Neural progenitor cell (in vitro differentiated cells): ENCODE data around the gene SPINT4.

Source experiments
- CTCF ChIP-seq: fragments of 200-600 bp; sonication (generic); IDR thresholded peaks from 2 replicates; pipeline ENCODE4 v1.5.1; 2017; ENCODE audit warnings: antibody characterized with exemption, mild to moderate bottlenecking
- EZH2 ChIP-seq: fragments of 200-600 bp; sonication (generic); IDR thresholded peaks from 2 replicates; pipeline ENCODE4 v1.6.1; 2017; ENCODE audit warnings: antibody characterized with exemption, mild to moderate bottlenecking, moderate library complexity
- EZH2phosphoT487 ChIP-seq: fragments of 200-600 bp; sonication (generic); IDR thresholded peaks from 2 replicates; pipeline ENCODE4 v1.6.1; 2017; ENCODE audit warnings: antibody characterized with exemption

- TF ChIP-seq CTCF (no peak), EZH2 (no peak), EZH2phosphoT487 (no peak)
Observed at GRCh38 chr20:45725134-45725533, 3.0 kb downstream of the SPINT4 start.
